Lung (tissue), 12 donors: ENCODE measurements around the gene ECHS1. TPM values are rescaled to one million over a fixed set of nuclear protein-coding genes. Genes with fewer than 3 reads are reported as not detected.

Experiments
- ATAC-seq: fragments of 200-7000 bp; cut with Tn5 transposase; one replicate; pipeline ENCODE4 v1.9.1; 2020; ENCODE audit warnings: moderate number of reproducible peaks; ENCODE audit not compliant: insufficient read depth, low FRiP score
- DNase-seq, 3 donors: peaks; one replicate each; pipeline ENCODE4 v3.0.0-alpha.2; 2013 to 2017
- H3K27ac ChIP-seq, 2 donors: one replicate each; pipeline ENCODE4 v1.5.1; 2013; ENCODE audit warnings: mild to moderate bottlenecking in 2 of 2, moderate library complexity in 2 of 2, control low read depth in 1 of 2, inconsistent platforms in 1 of 2, low read depth in 1 of 2, low read length in 1 of 2
- H3K27me3 ChIP-seq, 3 donors: one replicate each; pipeline ENCODE4 v1.5.1; 2013; ENCODE audit warnings: low read length in 2 of 3; ENCODE audit not compliant: control insufficient read depth in 3 of 3, insufficient read depth in 3 of 3
- H3K36me3 ChIP-seq, 4 donors: one replicate each; pipeline ENCODE4 v1.5.1; 2013; ENCODE audit warnings: low read length in 4 of 4, mild to moderate bottlenecking in 1 of 4, moderate library complexity in 1 of 4; ENCODE audit not compliant: control insufficient read depth in 4 of 4, insufficient read depth in 4 of 4
- H3K4me1 ChIP-seq, 5 donors: one replicate each; pipeline ENCODE4 v1.5.1; 2013; ENCODE audit warnings: low read length in 5 of 5, mild to moderate bottlenecking in 2 of 5, moderate library complexity in 1 of 5; ENCODE audit not compliant: control insufficient read depth in 5 of 5, insufficient read depth in 5 of 5
- H3K4me3 ChIP-seq: one replicate; pipeline ENCODE4 v1.5.1; 2013; ENCODE audit warnings: mild to moderate bottlenecking, control low read depth, moderate library complexity
- H3K9ac ChIP-seq, 2 donors: one replicate each; pipeline ENCODE4 v1.5.1; 2013; ENCODE audit warnings: low read length in 2 of 2, control low read depth in 1 of 2; ENCODE audit not compliant: insufficient read depth in 1 of 2
- H3K9me3 ChIP-seq, 4 donors: one replicate each; pipeline ENCODE4 v1.5.1; 2013; ENCODE audit warnings: low read length in 3 of 4, mild to moderate bottlenecking in 1 of 4, moderate library complexity in 1 of 4; ENCODE audit not compliant: control insufficient read depth in 4 of 4, insufficient read depth in 3 of 4
- WGBS, 2 donors: extraction: QIAGEN DNeasy Blood & Tissue Kit; methylation state at CpG; one replicate each; pipeline ENCODE4 v1.1.7; 2013; 5-methylcytosine and 5-hydroxymethylcytosine counted together
- polyA plus RNA-seq, 2 donors: library from polyadenylated mRNA; stranded (reverse); fragments of 200-250 nt; gene quantifications; one replicate each; pipeline ENCODE4 v1.2.1, GENCODE V29; 2013
- total RNA-seq, 2 donors: library from RNA; depleted of rRNA in 1 of 2; stranded (reverse); fragments of >200 nt in 1 of 2; gene quantifications; one replicate each; pipeline ENCODE4 v1.2.1, GENCODE V29; 2014 to 2021
- TF ChIP-seq, protein P1 (sequence below): IDR thresholded peaks from 2 replicates; pipeline ENCODE4 v1.5.1; 2012; ENCODE audit warnings: mild to moderate bottlenecking; ENCODE audit errors: control extremely low read depth, extremely low read depth
- donor health status: control.
- donor health status: control.
- donor health status: Bipolar disorder and iron deficiency.
- donor health status: healthy.
- donor health status: DM: yes; HTN: yes; CAD: no.

Gene ECHS1
- total and polyA plus RNA-seq, 4 donors, result 44.5 to 83.9 (median 76.7) TPM

DNA sequence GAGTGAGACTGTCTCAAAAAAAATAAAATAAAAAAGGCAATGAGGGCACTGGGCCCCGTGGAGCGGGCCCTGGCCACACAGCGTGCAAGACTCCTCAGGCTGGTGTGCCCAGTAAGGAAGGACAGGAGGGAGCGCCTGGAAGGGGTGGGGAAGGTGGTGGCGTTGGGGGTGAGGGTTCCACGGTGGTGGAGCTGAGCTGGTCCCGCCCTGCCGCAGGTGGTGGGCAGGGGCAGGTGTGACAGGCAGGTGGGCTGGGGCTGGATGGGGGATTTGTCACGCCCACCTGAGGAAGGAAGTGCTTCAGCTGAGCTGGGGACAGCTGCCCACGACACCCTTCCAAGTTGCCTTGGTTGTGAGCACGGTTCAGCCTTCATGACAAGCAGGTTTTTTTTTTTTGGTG lies 26.7 kb downstream of the ECHS1 start:
- 47 to 54% methylated on average over 11 of the region's 11 CpGs for WGBS, 2 donors

DNA sequence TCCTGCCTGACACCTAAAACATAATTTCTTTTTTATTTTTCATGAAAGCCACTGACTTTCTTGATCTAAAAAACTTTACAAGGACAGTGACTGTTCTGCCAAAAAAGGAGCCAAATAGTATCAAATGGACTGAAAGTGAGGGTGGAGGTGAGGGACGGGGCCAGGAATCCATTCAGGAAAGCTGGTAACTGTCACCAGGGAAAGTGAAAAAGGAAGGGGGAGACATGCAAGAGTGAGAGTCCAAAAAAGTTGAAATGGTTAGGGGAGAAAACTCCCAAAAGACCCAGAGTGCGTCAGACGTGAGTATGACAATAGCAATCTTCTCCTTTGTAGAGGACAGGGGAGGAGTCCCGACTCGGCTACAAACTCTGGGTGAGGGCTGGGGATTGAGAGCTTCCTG lies 28.9 kb downstream of the ECHS1 start:
- ATAC-seq, result no peak
- Histone ChIP-seq H3K27me3 (peaks cover 0 to 24% (median 0%) of the 10 kb centered on the region in 3 donors), H3K9ac (no peak overlapping the region), H3K9me3 (peaks cover 0 to 6% (median 0%) of the 10 kb centered on the region in 4 donors), H3K4me3 (no peak overlapping the region), H3K27ac (no peak overlapping the region), H3K36me3 (no peaks in the 10 kb centered on the region), H3K4me1 (no peaks in the 10 kb centered on the region)
- WGBS, 2 donors, result 71 to 72% methylated on average over 5 of the region's 5 CpGs
- TF ChIP-seq, protein P1, sequence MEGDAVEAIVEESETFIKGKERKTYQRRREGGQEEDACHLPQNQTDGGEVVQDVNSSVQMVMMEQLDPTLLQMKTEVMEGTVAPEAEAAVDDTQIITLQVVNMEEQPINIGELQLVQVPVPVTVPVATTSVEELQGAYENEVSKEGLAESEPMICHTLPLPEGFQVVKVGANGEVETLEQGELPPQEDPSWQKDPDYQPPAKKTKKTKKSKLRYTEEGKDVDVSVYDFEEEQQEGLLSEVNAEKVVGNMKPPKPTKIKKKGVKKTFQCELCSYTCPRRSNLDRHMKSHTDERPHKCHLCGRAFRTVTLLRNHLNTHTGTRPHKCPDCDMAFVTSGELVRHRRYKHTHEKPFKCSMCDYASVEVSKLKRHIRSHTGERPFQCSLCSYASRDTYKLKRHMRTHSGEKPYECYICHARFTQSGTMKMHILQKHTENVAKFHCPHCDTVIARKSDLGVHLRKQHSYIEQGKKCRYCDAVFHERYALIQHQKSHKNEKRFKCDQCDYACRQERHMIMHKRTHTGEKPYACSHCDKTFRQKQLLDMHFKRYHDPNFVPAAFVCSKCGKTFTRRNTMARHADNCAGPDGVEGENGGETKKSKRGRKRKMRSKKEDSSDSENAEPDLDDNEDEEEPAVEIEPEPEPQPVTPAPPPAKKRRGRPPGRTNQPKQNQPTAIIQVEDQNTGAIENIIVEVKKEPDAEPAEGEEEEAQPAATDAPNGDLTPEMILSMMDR, result no peak
- DNase-seq, result no peak

More for the DNA sequence above, 26.7 kb downstream of the ECHS1 start:
- no peaks in the 10 kb centered on the region for H3K36me3 ChIP-seq
- no peak overlapping the region for H3K27ac ChIP-seq
- TF ChIP-seq, protein P1, result no peak
- H3K9me3 ChIP-seq, result peaks cover 0 to 2% (median 0%) of the 10 kb centered on the region in 4 donors
- no peak overlapping the region for H3K9ac ChIP-seq
- no peak for DNase-seq
- peaks cover 0 to 17% (median 0%) of the 10 kb centered on the region in 3 donors for H3K27me3 ChIP-seq
- ATAC-seq, result no peak
- no peaks in the 10 kb centered on the region for H3K4me1 ChIP-seq
- no peak overlapping the region for H3K4me3 ChIP-seq

DNA sequence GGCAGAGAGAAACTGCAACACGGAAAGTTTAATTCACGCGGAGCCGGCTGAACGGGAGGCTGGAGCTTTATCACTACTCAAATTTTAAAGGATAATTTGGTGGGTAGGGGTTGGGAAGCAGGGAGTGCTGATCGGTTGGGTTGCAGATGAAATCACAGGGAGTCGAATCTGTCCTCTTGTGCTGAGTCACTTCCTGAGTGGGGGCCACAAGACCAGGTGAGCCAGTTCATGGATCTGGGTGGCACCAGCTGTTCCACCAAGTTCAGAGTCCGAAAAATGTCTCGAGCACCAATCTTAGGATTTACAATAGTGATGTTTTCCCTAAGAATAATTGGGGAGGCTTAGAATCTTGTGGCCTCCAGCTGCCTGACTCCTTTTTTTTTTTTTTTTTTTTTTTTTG lies 29.6 kb downstream of the ECHS1 start:
- TF ChIP-seq, protein P1, result no peak
- peaks cover 0 to 10% (median 0%) of the 10 kb centered on the region in 4 donors for H3K9me3 ChIP-seq
- WGBS, 2 donors, result 58 to 63% methylated on average over 9 of the region's 9 CpGs
- ATAC-seq, result no peak
- no peak for DNase-seq
- H3K27me3 ChIP-seq, result peaks cover 0 to 24% (median 3%) of the 10 kb centered on the region in 3 donors
- no peak overlapping the region for H3K9ac ChIP-seq
- no peaks in the 10 kb centered on the region for H3K36me3 ChIP-seq
- no peak overlapping the region for H3K27ac ChIP-seq
- H3K4me1 ChIP-seq, result no peaks in the 10 kb centered on the region
- H3K4me3 ChIP-seq, result no peak overlapping the region

DNA sequence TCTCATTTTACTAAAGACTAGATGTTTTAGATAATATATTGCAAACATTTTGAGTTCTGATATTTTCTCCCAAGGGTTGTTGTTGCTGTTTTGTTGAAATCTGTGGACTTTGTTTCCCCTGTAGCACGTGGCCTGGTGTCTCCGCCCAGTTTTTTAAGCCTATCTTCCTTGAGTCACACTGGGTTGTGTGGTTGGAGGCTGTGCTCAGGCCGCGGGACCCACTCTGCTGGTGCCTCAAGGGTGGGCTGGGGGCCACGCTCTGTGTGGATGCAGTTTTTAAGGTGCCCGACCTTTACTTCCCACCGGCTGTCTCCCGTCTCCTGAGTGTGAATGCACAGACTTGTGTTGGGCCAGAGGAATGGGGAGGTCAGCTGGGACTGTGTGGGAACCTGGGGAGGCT lies 30.2 kb downstream of the ECHS1 start:
- peaks cover 0 to 29% (median 8%) of the 10 kb centered on the region in 3 donors for H3K27me3 ChIP-seq

More for the DNA sequence above, 30.2 kb downstream of the ECHS1 start:
- 72 to 82% methylated on average over 8 of the region's 8 CpGs for WGBS, 2 donors
- TF ChIP-seq, protein P1, result no peak
- Histone ChIP-seq H3K9ac (no peak overlapping the region), H3K4me1 (no peaks in the 10 kb centered on the region), H3K9me3 (peaks cover 0 to 12% (median 0%) of the 10 kb centered on the region in 4 donors), H3K36me3 (no peaks in the 10 kb centered on the region), H3K27ac (no peak overlapping the region), H3K4me3 (no peak overlapping the region)
- DNase-seq, result no peak
- ATAC-seq, result no peak
